HUDEP-2 (cell line): Measurements from ENCODE around the gene BFAR.
A peak's percentile ranks its signal among the peaks of the same experiment; 100 is the strongest.

Experiments
- DNase-seq, 76 experiments: peaks; one replicate each; lab custom pipeline; 2025; ENCODE audit not compliant: unreplicated experiment in 76 of 76; lab: John Stamatoyannopoulos, UW

BFAR gene

GRCh38 chr16:14632693-14633569, at the start of gene BFAR:
Gene BFAR (plus strand): TSS chr16:14632951. CDS start chr16:14644347, 11,396 bp downstream.
- DNase-seq, result peak; percentile 30 to 99 (median 96)

- DNase-seq, result no peak
Observed at GRCh38 chr16:14585287-14585686, 47.5 kb upstream of the BFAR start.

- no peak for DNase-seq
Observed at GRCh38 chr16:14586637-14587305, 46.0 kb upstream of the BFAR start.

- DNase-seq, result peak in 4 of 76 experiments; percentile 4 to 22 (median 14)
Observed at GRCh38 chr16:14600164-14600563, 32.6 kb upstream of the BFAR start.

- no peak for DNase-seq
Observed at GRCh38 chr16:14602443-14602963, 30.2 kb upstream of the BFAR start.

- DNase-seq, result no peak
Observed at GRCh38 chr16:14606102-14606501, 26.6 kb upstream of the BFAR start.

- DNase-seq, result no peak
Observed at GRCh38 chr16:14608111-14608566, 24.6 kb upstream of the BFAR start.

GRCh38 chr16:14608604-14609003, 24.1 kb upstream of the BFAR start:
- DNase-seq, result no peak

- DNase-seq, result no peak
Observed at GRCh38 chr16:14609716-14610115, 23.0 kb upstream of the BFAR start.

- DNase-seq, result no peak
Observed at GRCh38 chr16:14611660-14612059, 21.1 kb upstream of the BFAR start.

GRCh38 chr16:14613991-14614390, 18.8 kb upstream of the BFAR start:
- no peak for DNase-seq

GRCh38 chr16:14616280-14616679, 16.5 kb upstream of the BFAR start:
- DNase-seq, result no peak

- no peak for DNase-seq
Observed at GRCh38 chr16:14618566-14618965, 14.2 kb upstream of the BFAR start.

- no peak for DNase-seq
Observed at GRCh38 chr16:14627078-14627477, 5.7 kb upstream of the BFAR start.

GRCh38 chr16:14628806-14629611, 3.7 kb upstream of the BFAR start:
- DNase-seq, result peak in 5 of 76 experiments; percentile 1 to 49 (median 27)

- peak in 5 of 76 experiments; percentile 33 to 55 (median 36) for DNase-seq
Observed at GRCh38 chr16:14629612-14629918, 3.2 kb upstream of the BFAR start.

- DNase-seq, result peak; percentile 33 to 98 (median 94)
Observed at GRCh38 chr16:14629919-14630619, 2.7 kb upstream of the BFAR start, which contains the start of gene PARN. Gene PARN (minus strand): TSS chr16:14630260. CDS start chr16:14630125, 135 bp downstream.

- peak in 1 of 76 experiments; percentile 39 for DNase-seq
Observed at GRCh38 chr16:14630620-14631330, 2.0 kb upstream of the BFAR start.

- no peak for DNase-seq
Observed at GRCh38 chr16:14634389-14634725, 1.6 kb downstream of the BFAR start.
